ENCODE measurements around the gene BEGAIN. TPM values are rescaled to one million over a fixed set of nuclear protein-coding genes. Genes with fewer than 3 reads are reported as not detected.

BEGAIN gene
- total and polyA plus RNA-seq, 5 experiments from 2014 or later, result 0.25 to 1.5 (median 0.84) TPM; not detected in 1

DNA sequence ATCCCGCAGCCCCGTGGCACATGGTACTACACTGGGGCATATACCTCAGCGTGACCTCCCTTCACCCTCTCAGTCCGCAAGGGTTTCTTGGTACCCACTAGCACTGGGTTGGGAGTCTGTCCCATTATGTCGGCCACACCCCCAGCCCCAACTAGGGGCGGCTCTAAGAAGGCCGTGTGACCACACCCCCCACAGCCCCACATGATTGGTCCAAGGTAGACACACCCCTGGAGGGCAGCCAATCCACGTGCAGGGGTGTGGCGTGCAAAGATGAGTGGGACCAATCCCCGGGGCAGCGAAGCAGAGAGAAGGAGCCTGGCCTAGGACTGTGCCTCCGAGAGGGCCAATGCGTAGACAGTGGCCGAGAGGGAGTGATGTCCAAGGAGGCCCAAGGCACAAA lies 34.6 kb upstream of the BEGAIN start:
- H3K9me3 Mint-ChIP-seq, result peaks cover 0 to 10% (median 3%) of the 10 kb centered on the region in 9 donors
- H3K27ac Mint-ChIP-seq, result peak overlapping the region in 2 of 10 donors; percentile 22 to 53
- no peak for DNase-seq
- H3K36me3 Mint-ChIP-seq, result peaks cover 0 to 6% (median under 1%) of the 10 kb centered on the region in 3 donors
- peaks cover 14 to 25% (median 24%) of the 10 kb centered on the region in 4 donors for H3K4me1 Mint-ChIP-seq
- H3K4me3 Mint-ChIP-seq, result no peak overlapping the region
- H3K27me3 Mint-ChIP-seq, result peaks cover 3 to 12% (median 4%) of the 10 kb centered on the region in 5 donors
- POLR2A ChIA-PET, result no interaction called here
- ATAC-seq, result no peak

DNA sequence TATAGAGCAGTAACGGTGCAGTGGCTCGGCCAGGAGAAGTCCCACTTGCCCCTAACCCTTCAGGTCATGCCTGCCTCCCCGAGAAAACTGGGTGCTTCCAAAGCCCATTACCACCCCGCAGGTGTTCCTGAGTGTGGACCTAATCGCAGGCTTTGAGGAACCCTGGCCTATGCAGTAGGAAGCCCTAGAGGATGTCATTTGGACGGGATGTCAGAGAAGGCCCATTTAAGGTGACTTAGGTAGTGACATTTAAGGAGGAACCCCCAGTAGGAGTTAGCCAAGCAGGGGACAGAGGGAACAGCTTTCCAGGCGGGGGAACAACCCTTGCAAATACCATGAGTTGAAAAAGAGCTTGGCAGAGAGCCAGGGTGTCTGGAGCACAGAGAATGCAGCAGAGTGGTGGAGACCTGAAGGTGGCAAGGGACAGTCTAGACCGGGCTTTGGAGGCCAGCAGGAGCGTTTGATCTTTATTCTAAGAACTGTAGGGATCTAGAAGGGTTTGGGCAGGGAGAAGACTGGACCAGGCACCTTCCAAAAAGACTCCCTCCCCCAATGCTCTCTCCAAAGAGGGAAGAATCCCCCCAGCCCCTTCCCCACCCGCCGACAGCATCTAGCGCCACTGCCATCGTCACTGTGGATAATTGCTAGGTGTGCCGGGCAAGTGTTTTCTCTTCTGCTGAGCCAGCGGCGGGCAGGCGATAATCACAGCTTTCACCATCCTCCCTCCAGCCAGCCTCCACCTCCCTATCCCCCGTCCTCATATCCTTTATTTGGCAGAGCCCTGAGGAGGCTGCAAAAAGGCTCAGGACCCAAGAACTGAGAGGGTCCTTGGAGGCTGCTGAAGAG lies 33.3 kb upstream of the BEGAIN start:
- DNase-seq (no peak), ATAC-seq (no peak)
- POLR2A ChIA-PET, result no interaction called here
- peak overlapping the region in 1 of 10 donors; percentile 50 for H3K27ac Mint-ChIP-seq
- peaks cover 0 to 12% (median 4%) of the 10 kb centered on the region in 5 donors for H3K27me3 Mint-ChIP-seq
- peaks cover 0 to 6% (median 0%) of the 10 kb centered on the region in 3 donors for H3K36me3 Mint-ChIP-seq
- peaks cover 16 to 31% (median 29%) of the 10 kb centered on the region in 4 donors for H3K4me1 Mint-ChIP-seq
- H3K9me3 Mint-ChIP-seq, result peaks cover 0 to 10% (median 0%) of the 10 kb centered on the region in 9 donors
- H3K4me3 Mint-ChIP-seq, result no peak overlapping the region

- no peak overlapping the region for H3K4me3 Mint-ChIP-seq
- POLR2A ChIA-PET, result no interaction called here
- H3K9me3 Mint-ChIP-seq, result peaks cover 0 to 4% (median 0%) of the 10 kb centered on the region in 9 donors
- H3K4me1 Mint-ChIP-seq, result peaks cover 16 to 31% (median 29%) of the 10 kb centered on the region in 4 donors
- ATAC-seq, result no peak
- H3K36me3 Mint-ChIP-seq, result no peaks in the 10 kb centered on the region
- peaks cover 0 to 8% (median 2%) of the 10 kb centered on the region in 5 donors for H3K27me3 Mint-ChIP-seq
- peak overlapping the region in 1 of 10 donors; percentile 50 for H3K27ac Mint-ChIP-seq
- DNase-seq, result no peak
Observed at GRCh38 chr14:100619396-100620254, 32.4 kb upstream of the BEGAIN start.

GRCh38 chr14:100618763-100619320 lies 31.6 kb upstream of the BEGAIN start:
- Mint-ChIP-seq H3K4me1 (peaks cover 16 to 31% (median 29%) of the 10 kb centered on the region in 4 donors), H3K4me3 (peak overlapping the region in 2 of 10 donors; percentile 39 to 50), H3K36me3 (no peaks in the 10 kb centered on the region), H3K9me3 (no peaks in the 10 kb centered on the region), H3K27ac (peak overlapping the region in 4 of 10 donors; percentile 35 to 87 (median 83)), H3K27me3 (peaks cover 0 to 5% (median 0%) of the 10 kb centered on the region in 5 donors)
- ATAC-seq (no peak), DNase-seq (no peak)
- POLR2A ChIA-PET, result interaction anchor here (0.6 kb wide), 1 partner anchor 17 kb away, joined by 5 read pairs; no protein-coding TSS in a partner anchor

GRCh38 chr14:100618318-100618693 lies 31.1 kb upstream of the BEGAIN start:
- H3K4me1 Mint-ChIP-seq, result peaks cover 16 to 31% (median 29%) of the 10 kb centered on the region in 4 donors
- POLR2A ChIA-PET, result interaction anchor here (1.0 to 1.7 kb wide), 2 partner anchors 70 to 397 kb away, joined by 3 to 6 read pairs; no protein-coding TSS in a partner anchor
- no peaks in the 10 kb centered on the region for H3K36me3 Mint-ChIP-seq
- H3K27me3 Mint-ChIP-seq, result peaks cover 0 to 4% (median 0%) of the 10 kb centered on the region in 5 donors
- no peaks in the 10 kb centered on the region for H3K9me3 Mint-ChIP-seq
- no peak for DNase-seq
- peak overlapping the region in 6 of 10 donors; percentile 35 to 87 (median 72) for H3K27ac Mint-ChIP-seq
- H3K4me3 Mint-ChIP-seq, result peak overlapping the region in 4 of 10 donors; percentile 7 to 50 (median 30)
- ATAC-seq, result no peak

DNA sequence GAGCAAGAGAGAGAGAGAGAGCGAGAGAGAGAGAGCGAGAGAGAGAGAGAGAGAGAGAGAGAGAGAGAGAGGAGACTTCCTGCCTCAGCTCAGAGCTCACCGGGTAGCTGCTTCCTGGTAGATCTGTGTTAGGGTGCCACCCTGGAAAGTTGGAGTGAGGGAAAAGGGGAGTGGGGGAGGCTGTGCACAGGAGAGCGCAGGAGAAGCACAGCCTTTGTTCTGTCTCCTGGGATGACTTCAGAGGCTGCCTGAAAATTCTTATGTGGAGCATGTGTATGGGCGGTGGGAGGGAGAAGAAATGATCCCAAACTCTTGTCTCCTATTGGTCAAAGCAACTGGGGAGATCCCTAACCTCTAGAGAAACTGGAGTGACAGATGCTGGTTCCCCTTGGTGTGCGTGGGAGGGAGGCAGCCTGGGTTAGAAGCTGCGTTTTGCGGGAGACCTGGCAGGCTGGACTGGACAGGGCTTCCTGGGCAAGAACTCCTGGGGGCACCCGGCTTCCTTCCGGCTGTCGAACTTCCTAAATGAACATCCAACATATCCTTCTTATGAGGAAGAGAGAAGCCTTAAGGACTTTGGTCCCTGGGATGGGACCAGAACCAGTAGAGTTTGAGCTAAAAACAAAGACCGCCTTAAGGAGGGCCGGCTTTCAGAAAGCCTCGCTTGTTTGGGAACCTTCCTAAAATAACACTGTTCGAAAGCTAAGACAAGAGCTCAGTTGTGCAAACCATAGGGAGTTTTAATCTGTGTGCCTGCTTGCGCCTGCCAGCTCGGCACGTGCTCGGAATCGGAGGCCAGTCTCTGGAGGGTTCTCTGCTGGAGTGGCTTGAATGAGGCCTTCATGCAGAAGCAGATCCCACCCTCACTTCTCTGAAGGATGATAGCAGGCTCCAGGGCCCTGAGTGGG lies 30.4 kb upstream of the BEGAIN start:
- peaks cover 0 to 3% (median 0%) of the 10 kb centered on the region in 5 donors for H3K27me3 Mint-ChIP-seq
- H3K9me3 Mint-ChIP-seq, result no peaks in the 10 kb centered on the region
- peak overlapping the region in 9 of 10 donors; percentile 9 to 66 (median 58) for H3K4me3 Mint-ChIP-seq
- peak; percentile 58 to 70 for ATAC-seq
- DNase-seq, result peak in 4 of 10 donors; percentile 9 to 49 (median 38)
- peaks cover 16 to 31% (median 29%) of the 10 kb centered on the region in 4 donors for H3K4me1 Mint-ChIP-seq
- no peaks in the 10 kb centered on the region for H3K36me3 Mint-ChIP-seq
- POLR2A ChIA-PET, result interaction anchor here (0.6 to 1.7 kb wide), 6 partner anchors 17 to 396 kb away, joined by 3 to 6 read pairs (median 3); no protein-coding TSS in a partner anchor
- peak overlapping the region; percentile 4 to 96 (median 84) for H3K27ac Mint-ChIP-seq

DNA sequence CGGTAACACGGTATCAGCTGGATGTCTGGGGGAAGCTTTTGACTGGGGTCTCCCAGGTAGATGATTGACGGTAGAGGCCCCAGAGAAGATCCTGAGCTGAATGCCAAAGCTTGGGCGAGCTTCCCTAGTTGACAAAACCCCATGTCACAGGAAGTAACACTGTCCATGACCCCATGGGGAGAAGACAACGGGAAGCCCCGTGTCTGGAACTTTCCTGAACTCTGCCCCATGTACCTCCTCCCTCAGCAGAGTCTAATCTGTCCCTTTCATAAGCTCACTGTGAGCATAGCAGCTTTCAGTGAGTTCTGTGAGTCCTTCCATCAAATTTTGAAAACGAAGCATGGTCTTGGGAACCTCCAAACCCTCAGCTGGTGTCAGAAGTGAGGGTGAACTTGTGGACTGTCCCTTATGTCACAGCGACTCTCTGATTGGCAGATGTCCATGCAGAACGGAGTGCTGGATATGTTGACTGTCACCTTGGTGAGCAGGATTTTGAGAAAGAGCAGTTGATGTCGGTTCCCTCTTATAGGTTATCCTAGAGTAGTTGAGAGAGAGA lies 29.7 kb upstream of the BEGAIN start:
- ATAC-seq (no peak), DNase-seq (no peak)
- peaks cover 16 to 31% (median 29%) of the 10 kb centered on the region in 4 donors for H3K4me1 Mint-ChIP-seq
- POLR2A ChIA-PET, result interaction anchor here (0.8 to 1.7 kb wide), 4 partner anchors 18 to 69 kb away, joined by 3 to 6 read pairs (median 4); no protein-coding TSS in a partner anchor
- H3K27me3 Mint-ChIP-seq, result peaks cover 0 to 3% (median 0%) of the 10 kb centered on the region in 5 donors
- no peaks in the 10 kb centered on the region for H3K36me3 Mint-ChIP-seq
- no peaks in the 10 kb centered on the region for H3K9me3 Mint-ChIP-seq
- peak overlapping the region in 9 of 10 donors; percentile 9 to 66 (median 58) for H3K4me3 Mint-ChIP-seq
- H3K27ac Mint-ChIP-seq, result peak overlapping the region; percentile 4 to 96 (median 82)

DNA sequence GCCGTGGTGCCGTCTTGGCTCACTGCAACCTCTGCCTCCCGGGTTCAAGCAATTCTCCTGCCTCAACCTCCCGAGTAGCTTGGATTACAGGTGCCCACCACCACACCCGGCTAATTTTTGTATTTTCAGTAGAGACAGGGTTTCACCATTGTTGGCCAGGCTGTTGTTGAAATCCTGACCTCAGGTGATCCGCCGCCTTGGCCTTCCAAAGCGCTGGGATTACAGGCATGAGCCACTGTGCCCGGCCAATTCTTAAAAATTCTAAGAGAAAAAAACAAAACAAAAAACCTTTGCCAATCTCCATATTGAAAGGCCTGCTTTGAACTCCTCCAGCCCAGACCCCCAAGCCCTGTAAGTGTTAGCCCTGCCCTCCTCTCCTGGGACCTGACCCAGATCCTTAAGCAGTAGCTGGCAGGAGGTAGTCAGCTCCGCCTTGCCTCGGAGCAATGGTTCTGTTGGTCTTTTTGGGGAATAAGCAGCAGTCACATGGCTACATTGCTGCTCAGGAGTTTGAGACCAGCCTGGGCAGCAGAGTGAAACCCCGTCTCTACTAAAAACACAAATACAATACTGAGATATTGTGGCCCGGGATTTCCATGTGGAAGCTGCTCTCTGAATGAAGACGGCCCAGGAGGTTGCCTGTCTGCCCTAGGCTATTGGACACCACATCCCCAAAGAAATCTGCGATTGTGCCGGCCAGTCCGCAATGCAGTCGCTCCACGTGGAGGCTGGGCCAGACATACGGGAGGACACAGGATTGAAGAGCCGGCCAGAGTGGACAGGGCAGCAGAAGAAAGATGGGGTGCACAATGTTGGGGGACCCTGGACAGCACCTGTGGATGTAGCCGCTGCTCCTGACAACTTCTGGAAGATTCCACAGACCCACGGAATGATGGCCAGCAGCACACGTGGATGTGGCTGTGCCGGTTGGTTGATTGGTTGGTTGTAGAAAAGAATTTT lies 28.8 kb upstream of the BEGAIN start:
- Mint-ChIP-seq H3K27ac (peak overlapping the region in 3 of 10 donors; percentile 43 to 92 (median 43)), H3K9me3 (no peaks in the 10 kb centered on the region), H3K4me1 (peaks cover 16 to 31% (median 29%) of the 10 kb centered on the region in 4 donors), H3K27me3 (peaks cover 0 to 3% (median 0%) of the 10 kb centered on the region in 5 donors), H3K36me3 (no peaks in the 10 kb centered on the region), H3K4me3 (no peak overlapping the region)
- POLR2A ChIA-PET, result interaction anchor here (1.7 kb wide), 1 partner anchor 68 kb away, joined by 6 read pairs; no protein-coding TSS in a partner anchor
- ATAC-seq (no peak), DNase-seq (no peak)

GRCh38 chr14:100614803-100615202 lies 27.6 kb upstream of the BEGAIN start:
- H3K27me3 Mint-ChIP-seq, result peaks cover 0 to 3% (median 0%) of the 10 kb centered on the region in 5 donors
- DNase-seq (no peak), ATAC-seq (no peak)
- H3K27ac Mint-ChIP-seq, result no peak overlapping the region
- H3K9me3 Mint-ChIP-seq, result no peaks in the 10 kb centered on the region
- no peak overlapping the region for H3K4me3 Mint-ChIP-seq
- no peaks in the 10 kb centered on the region for H3K36me3 Mint-ChIP-seq
- POLR2A ChIA-PET, result no interaction called here
- peaks cover 14 to 31% (median 29%) of the 10 kb centered on the region in 4 donors for H3K4me1 Mint-ChIP-seq

- DNase-seq (no peak), ATAC-seq (no peak)
- Mint-ChIP-seq H3K4me3 (no peak overlapping the region), H3K27ac (no peak overlapping the region), H3K36me3 (no peaks in the 10 kb centered on the region), H3K4me1 (peaks cover 10 to 17% (median 17%) of the 10 kb centered on the region in 4 donors), H3K27me3 (peaks cover 0 to 8% (median 0%) of the 10 kb centered on the region in 5 donors), H3K9me3 (no peaks in the 10 kb centered on the region)
- POLR2A ChIA-PET, result no interaction called here
Observed at GRCh38 chr14:100612986-100613385, 25.8 kb upstream of the BEGAIN start.
